Stimulated activated CD8-positive, alpha-beta memory T cell treated with anti-CD3 and anti-CD28 coated beads, Interleukin-12 subunit alpha, Interleukin-12 subunit beta, amount 100 ng/mL, for 1 hour (primary cell): ENCODE data around the gene EMX1.

Experiments used
- DNase-seq: peaks from one replicate; pipeline ENCODE4 v3.0.0-alpha.2; 2020; ENCODE audit warnings: low read depth

Gene EMX1

DNA sequence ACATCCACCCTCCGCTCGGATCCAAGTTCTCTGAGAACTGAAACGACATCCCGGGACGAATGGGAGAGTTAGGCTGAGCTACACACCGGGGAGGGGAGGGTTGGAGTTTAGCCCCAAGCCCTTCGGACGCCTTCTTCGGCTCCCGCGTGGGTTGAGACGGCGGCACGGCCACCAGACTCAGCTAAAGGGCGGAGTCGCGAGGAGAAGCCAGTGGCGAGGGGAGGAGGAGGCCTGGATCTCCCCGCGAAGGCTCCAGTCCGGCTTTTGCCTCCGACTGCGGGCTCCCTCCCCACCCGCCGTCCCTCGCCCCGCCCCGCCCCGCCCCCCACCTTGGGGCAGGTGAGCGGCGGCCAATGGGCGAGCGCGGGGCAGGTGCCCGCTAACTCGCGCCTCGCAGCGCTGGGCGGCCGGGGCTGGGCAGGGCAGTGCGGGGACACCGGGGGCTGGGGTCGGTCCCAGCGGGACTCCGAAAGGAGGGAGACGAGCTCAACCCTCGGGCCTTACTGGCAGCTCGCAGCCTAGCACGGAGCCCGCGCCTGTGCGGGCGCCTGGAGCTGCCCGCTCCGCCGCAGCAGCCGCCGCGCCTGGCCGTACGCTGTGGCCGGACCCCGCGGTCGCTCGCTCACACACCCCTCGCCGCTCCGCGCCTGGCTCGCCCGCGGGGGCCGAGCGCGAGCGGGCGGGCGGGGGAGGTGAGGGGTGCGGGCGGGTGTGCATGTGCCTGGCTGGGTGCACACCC lies at the start of gene EMX1:
Gene EMX1 (plus strand): TSS at position 382 of the 739 bp plus-strand sequence. CDS start 334 bp downstream, at position 716.
- no peak for DNase-seq

DNA sequence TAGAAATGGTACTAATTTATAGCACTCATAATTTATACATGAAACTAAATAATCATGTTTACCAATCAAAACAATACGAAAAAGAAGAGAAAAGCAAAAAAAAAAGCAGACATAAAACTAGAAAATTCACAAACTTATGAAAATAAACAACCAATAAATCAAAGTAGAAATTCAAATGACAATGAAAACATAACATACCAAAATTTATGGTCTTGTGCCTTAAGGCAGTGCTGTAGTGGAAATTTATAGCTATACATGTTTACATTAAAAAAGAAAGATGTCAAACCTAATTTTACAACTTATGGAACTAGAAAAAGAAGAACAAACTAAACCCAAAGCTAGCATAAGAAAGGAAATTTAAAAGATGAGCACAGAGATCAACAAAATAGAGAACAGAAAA lies 46.3 kb upstream of the EMX1 start:
- no peak for DNase-seq

DNA sequence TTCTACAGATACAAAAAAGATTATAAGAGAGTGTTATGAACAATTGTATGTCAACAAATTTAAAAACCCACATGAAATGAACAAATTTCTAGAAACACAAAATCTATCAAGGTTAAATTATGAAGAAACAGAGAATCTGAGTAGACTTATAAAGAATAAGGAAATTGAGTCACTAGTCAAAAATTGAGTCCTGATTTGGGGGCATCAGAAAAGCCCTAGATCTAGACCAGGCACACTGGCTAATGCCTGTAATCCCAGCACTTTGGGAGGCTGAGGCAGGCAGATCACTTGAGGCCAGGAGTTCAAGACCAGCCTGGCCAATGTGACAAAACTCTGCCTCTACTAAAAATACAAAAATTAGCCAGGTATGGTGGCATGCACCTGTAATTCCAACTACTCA lies 45.4 kb upstream of the EMX1 start:
- no peak for DNase-seq

DNA sequence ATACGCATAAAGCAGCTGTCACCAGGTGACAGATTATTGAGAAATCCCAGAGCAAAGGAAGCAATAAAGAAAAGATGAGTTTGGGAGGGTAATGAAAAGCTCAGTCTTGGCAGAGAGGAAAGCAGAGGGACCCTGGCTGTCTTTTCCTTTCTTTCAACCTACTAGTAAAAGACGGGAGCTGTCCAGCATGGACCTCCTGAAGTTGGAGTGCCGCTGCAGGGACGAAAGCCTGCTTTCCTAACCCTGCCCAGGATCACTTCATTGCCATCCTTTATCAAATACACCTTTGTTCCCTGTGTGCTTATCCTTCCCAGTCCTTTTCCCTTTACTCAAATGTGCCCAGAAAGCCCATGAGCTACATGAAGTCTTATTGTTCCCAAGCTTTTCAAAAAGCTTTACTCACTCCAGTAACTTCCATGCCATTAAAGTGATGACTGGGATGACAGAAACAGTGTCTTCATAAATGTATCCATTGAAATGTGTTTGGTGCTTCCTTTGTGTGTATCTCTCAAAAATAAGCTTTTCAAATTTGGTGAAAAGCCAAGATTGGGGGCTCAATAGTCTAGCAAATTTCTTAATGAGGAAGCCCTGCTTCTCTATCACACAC lies 33.9 kb upstream of the EMX1 start:
- no peak for DNase-seq

DNA sequence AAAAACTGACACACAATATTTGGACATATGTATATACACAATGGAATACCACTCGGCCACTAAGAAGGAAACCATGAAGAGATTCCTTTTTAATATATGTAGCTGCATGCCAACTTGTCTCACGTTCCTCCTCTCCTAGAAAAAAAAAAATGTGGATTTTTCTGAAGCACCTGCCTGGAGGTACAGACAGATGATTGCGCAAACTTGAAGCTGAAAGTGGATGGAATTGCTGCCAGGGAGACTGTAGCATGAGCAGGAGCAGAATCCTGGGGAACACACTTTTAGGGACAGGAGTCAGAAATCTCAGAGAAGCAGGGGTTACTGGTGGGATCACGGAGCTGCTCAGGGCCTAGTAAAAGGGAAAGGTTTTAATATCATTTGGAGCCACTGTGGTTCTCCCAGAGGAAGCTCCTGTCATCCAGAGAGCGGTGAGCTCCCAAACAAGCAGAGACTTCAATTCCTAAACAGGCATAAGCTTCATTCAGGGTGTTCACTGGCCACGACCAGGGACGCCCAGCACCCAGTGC lies 30.8 kb upstream of the EMX1 start:
- DNase-seq: no peak

DNA sequence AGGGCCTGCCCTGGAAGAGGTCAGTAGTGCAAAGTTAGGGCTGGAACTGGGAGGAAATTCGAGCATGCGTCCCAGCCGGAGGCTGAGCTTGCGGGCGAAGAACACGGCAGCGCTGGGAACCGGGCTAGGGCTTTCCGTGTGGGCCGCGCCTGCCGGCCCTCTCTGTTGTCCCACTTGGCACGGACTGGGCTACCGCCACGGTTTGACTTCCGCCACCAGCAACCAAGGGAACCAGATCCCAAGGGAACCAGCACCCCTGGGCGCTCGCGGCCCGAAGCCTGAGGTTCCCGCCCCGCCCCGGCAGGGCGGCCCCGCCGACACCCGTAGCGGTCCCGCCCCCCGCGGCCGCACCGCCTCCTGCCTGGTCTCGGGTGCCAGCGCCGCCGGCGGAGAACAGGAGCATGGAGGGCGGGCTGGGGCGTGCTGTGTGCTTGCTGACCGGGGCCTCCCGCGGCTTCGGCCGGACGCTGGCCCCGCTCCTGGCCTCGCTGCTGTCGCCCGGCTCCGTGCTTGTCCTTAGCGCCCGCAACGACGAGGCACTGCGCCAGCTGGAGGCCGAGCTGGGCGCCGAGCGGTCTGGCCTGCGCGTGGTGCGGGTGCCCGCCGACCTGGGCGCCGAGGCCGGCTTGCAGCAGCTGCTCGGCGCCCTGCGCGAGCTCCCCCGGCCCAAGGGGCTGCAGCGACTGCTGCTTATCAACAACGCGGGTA lies 30.1 kb upstream of the EMX1 start, which contains the start of gene SPR:
Gene SPR (plus strand): TSS at position 377 of the 708 bp plus-strand sequence. CDS start 25 bp downstream, at position 402.
- no peak for DNase-seq

DNA sequence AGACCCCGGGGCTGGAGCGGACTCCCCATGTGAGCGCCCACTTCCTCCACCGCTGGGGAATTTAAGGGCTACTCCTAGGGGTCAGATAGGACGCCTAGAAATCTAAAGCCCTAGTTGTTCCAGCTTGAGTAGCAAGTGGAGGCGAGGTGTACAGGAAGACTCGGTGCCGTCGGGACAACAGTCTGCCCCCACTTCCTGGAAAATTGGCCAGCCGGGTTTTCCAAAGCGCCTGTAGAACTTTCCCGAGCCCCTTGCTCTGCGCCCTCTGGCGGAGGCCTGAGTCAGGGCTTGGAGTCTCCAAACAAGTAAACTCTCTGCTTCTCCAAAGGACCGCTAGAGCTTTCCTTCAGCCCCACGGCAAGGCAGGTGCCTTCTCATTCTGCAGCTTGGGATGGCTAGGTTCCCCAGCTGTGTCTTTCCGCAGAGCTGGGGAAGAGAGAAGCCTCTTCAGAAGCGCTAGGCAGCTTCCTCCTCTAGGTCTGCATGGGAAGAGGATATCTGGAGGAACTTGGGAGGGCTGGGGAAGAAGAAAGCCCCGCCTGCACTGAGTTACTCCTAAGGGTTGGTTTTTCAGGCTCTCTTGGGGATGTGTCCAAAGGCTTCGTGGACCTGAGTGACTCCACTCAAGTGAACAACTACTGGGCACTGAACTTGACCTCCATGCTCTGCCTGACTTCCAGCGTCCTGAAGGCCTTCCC lies 29.4 kb upstream of the EMX1 start:
- DNase-seq: peak; percentile 24

DNA sequence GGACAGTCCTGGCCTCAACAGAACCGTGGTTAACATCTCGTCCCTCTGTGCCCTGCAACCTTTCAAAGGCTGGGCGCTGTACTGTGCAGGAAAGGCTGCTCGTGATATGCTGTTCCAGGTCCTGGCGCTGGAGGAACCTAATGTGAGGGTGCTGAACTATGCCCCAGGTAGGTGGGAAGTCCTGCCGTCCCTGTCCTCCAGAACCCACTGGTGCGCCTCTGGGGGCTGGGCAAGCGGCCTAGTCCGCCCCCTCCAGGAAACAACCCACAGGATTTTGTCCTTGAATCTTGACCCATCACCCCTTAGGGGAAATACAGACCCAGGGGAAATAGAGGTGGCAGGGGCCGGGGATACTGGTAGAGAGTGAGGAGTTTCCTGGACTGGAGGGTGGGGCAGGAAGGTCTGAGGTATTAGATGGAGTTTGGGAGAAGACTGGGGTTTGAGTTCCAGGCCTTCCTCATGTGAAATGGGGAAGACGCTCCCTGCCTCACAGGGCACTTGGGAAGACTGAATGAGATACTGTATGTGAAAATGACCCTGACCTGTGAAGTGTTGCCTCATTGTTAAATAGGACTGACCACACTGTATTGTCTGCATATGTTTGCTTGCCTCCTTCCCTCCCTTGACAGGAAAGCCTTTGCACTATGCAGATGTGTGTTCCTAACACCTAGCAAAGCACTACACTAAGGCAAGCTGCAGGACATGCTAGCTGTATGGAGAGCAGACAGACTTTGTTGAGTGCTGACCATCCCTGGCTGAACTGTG lies 28.7 kb upstream of the EMX1 start:
- DNase-seq: no peak

DNA sequence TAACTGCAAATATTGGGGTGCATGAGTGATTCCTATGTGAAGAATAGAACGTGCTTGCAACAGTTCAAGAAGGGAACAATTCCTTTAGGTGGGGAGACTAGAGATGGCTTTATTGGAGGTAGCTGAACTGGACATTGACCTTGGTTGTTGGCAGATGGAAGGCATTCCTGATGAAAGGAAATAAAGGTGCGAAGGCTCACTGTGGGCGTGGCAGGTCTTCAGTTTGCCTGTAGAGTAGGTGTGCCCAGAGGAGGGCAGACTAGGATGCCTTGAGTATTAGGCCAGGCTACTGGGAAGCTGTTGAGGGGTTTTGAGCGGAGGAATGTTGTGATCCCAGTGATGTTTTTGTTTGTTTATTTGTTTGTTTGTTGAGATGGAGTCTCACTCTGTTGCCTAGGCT lies 27.3 kb upstream of the EMX1 start:
- DNase-seq: no peak

DNA sequence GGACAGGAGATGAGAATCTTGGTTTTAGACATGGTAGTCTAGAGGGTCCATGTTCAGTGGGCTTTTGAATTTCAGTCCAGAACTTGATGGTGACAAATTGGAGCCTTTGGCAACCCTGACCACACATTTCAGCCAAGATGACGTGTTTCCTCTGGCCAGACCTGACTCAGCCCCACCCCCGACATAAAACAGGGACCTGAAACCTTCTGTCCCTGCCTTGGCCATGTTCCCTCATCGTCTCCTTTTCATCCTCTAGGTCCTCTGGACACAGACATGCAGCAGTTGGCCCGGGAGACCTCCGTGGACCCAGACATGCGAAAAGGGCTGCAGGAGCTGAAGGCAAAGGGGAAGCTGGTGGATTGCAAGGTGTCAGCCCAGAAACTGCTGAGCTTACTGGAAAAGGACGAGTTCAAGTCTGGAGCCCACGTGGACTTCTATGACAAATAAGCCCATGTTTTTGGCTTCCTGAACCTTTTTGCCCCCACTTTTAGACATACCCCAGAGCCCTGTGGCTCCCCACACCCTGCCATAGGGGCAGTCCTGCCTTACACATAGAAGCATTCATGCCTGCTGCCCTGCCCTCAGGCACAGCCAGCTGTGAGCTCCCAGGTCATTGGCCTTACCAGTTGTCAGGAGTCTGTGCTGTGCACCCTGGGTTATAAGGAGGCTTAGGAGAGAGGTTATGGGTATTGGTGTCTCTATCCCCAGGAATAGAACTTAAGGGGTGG lies 26.1 kb upstream of the EMX1 start:
- DNase-seq: no peak

DNA sequence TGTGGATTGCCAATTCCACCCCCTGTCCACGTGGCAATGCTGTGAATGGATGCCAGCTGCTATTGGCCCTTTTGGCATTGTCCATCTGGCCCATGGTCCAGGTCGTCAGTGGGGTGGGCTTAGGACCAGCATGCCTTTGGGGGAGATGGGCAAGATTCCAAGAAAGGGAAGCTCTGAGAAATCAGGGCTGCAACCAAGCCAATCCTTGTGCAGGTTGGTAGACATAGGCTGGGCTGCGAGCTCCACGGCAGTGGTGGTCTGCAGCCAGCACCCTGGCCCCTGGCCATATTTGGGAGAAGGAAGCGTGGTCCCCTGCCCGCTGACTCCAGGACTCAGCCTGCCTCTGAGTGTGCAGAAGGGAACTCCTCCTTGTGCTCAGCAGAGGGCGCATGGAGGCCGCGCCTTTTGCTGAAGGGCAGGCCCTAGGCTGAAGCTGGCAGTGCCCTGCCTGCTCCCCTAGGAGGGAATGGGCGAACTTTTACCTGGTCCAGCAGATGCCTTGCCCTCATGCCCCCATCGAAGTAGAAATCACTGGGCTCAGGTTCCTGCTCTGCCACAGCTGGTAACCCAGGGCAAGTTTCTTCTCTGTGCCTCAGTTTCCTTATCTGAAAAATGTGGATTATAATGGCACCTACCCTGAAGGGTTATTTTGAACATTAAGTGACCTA lies 24.7 kb upstream of the EMX1 start:
- DNase-seq: no peak

DNA sequence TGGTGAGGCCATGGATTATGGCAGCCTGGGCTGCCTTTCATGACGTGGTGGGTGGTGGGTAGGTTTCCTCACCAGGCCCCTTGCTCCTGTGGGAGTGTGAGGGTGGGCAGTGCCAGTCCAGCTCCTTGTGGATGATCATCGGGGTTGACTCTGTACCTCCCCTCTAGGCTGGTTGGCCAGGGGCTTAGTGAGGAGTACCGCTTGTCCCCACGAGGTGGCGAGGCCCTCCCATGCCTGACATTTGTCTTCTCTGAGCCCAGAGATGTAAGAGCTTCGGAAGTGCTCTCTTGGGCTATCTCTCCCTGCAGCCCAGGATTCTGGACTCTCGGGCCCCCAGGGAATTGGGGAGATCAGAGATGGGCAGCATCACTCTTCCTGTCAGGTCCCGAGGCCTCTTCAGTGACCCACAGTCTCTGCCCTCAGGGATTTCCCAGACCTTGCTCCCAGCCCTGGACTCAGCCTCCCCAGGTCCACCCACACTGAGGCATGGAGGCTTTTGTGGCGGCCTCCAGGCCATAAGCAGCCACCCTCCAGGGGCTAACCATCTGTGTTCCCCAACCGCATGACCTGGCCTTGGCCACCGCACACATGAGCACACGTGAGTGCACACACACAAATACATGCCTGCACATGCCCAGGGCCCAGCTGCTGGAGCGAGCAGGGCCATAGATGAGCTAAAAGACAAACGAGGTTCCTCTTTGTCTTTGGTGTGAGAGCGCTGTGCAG lies 23.6 kb upstream of the EMX1 start:
- no peak for DNase-seq

DNA sequence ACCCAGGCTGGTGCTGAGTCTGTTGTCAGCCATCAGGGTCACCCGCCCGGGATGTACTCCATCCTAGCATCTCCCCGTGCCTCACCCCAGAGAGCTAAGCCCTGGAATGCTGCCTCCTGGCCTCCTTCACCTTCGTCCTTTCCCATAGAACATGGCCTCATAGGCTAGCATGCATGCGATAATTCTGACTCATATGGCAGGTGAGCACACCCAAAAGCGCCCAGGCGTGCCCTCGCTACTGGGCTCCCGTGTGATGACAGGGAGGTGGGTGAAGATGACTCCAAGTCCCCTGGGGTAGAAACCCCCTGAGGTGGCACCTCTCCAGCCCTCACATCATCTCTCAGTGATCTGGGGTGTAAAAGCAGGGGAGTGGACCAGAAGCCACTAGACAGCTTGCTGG lies 22.8 kb upstream of the EMX1 start:
- no peak for DNase-seq

DNA sequence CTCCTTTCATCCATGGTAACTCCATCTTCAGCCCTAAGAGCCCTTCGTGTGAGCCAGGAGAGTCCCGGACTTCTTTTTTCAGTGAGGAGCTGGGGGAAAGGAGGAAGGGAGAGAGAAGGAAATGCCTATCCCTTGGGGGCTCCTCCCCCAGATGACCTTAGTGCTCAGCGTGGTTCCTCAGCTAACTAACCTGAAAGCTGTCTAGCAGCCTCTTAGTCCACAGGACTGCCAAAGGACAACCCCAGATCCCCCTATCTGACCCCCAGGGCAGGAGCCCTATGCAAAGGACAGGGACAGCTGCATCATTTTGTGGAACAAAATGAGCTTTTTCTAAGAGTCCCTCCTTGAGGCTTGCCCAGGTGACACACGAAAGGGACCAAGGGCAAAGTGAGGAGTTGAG lies 22.2 kb upstream of the EMX1 start:
- DNase-seq: no peak

DNA sequence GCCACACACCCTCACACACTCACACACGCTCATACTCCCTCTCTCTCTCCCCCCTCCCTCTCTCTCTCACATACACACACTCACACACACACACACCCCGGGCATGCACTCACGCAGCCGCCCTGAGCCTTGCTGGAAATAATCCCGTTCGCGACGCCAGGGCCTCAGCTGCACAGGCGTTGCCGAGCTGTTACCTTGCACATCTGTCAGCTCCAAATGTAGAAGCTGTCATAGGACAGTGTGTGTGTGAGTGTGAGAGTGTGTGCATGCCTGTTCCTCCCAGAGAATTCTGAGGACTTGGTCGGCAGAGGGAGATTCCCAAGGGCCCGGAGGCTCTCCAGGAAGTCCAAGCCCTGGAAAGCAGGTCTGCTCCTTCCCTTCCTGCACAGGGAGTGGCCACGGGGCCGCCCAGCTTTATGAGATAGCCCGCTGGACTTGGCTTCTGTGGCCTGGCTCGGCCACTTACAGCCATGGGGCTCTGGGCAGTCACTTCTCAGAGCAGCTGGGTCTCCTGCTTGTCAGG lies 21.5 kb upstream of the EMX1 start:
- no peak for DNase-seq

DNA sequence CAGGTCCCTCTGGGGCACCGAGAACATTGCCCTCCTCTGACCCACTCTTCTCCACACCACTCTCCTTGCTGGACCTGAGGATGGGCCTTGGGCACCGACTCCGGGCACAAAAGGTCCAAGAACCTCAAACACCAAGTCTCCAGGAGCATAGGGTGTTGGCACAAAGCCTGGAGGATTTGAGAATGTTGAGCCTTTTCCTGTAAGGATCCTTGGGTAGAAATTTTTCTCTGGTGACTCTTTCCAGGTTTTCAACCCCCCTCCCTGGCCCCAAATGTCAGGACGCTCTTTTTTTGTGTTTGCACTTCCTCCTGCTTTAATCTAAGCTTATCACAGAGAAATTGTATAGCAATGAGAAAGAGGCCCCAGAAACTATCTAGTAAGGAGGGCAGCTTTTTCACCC lies 20.9 kb upstream of the EMX1 start:
- DNase-seq: no peak

DNA sequence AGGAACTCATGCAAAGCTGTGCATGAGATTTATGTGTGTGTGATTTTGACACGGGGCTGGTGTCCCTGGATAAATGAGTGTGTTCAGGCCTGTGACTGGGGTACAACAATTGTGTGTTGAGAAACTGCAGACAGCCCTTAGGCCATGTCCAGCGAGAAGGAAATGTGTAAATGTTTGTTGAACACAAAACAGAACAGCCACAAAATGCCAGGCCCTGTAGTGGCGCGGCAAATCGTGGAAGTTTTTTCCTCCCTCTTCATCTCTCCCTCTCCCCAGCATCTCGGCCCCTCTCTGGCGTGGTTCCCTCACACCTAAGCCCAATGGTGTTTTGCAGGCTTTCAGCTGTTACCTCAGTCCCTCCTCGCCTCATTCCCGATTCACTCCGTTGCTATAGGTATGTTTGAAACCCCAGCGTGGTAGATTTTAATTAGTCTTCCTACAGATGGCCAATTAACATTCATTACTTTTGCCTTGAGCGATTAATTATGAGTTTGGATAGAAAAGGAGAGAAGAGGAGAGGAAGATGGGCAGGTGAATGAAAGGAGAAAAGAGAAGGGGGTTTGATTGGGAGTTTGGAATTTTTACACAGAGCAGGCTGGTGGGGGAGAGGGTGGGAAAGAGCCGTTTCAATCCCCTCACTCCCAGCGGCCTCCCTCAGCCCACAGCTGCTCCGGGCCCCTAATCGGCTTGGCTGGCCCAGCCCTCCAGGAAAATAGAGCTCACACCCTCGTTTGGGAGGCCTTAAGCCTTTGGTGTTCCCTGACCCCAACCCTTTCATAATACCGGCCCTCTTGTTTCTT lies 19.3 kb upstream of the EMX1 start:
- DNase-seq: no peak

DNA sequence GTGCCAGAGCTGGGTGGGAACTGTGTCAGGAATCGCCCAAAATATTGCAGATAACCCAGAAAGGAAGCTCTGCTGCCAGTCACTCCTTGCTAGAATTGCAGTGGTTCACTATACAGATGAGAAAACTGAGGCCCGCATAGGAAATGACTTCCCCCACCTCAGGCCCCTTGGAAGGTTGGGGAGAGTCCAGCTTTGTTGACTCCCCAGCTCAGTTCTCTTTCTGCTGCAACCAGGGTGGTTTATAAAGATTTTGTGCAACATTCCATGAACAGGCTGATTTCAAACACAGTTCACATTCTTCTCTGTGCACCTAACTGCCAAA lies 18.8 kb upstream of the EMX1 start:
- DNase-seq: no peak
